Fibroblast of the aortic adventitia (primary cell): ENCODE data around the gene KRTAP29-1. TPM values are rescaled to one million over a fixed set of nuclear protein-coding genes. Genes with fewer than 3 reads are reported as not detected.

Source experiments
- DNase-seq: peaks from one replicate; pipeline ENCODE4 v3.0.0-alpha.2; 2010; ENCODE audit warnings: low read depth
- H3K4me3 ChIP-seq: 2 replicates; pipeline ENCODE4 v1.5.1; 2011; ENCODE audit warnings: low read depth, mild to moderate bottlenecking, control low read depth, low read length, moderate library complexity
- total RNA-seq: library from RNA; depleted of rRNA; stranded (reverse); fragments of >200 nt; gene quantifications from 2 replicates; pipeline ENCODE4 v1.2.3, GENCODE V29; 2012; ENCODE audit warnings: low replicate concordance
- TF ChIP-seq, protein P1 (sequence below): IDR thresholded peaks from 2 replicates; pipeline ENCODE4 v1.5.1; 2011; ENCODE audit warnings: mild to moderate bottlenecking, low read length, control low read depth, inconsistent platforms; ENCODE audit not compliant: insufficient read depth

The KRTAP29-1 gene
- total RNA-seq, 1 donor: not detected

DNA sequence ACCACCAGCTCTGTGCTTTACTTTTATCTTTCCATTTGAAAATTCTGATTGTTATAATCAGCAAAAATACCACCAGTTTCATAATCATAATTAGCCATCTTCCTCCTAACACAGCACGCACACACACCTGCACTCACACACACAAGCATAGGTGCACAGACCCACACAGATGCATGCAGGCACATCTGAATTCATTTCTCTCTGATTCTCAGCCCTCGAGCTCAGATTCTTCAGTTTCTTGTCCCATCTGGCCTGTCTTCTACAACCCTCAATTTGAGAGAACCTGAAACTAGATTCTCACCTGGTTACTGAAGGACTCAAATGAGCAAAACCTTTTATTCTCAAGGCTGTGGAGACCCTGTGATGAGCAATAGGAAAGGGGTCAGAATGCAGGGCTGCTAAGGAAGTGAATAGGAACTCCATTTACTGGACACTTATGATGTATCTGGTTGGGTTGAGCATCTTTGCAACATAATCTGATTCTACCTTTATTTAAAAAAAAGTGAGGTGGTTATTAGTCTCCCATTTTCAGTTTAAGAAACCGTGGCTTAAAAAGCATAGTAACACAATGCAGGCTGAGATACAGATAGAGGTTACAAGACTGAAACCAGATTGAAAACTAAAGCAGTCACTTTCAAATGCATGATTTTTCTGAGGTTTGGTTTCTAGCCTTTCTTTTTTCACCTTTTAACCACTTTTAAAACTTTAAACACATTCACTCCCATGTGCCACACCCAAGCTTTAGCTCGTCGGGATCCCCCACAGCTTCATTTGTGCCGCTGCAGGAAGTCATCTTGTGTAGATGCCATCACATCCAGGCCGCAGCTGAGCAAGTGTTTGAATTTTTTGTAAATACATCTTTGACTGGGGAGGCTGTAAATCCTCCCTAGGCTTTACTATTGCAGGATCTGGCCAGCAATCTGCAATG, 38.5 kb upstream of the KRTAP29-1 start:
- DNase-seq: no peak
- no peak overlapping the region for H3K4me3 ChIP-seq
- TF ChIP-seq, protein P1, sequence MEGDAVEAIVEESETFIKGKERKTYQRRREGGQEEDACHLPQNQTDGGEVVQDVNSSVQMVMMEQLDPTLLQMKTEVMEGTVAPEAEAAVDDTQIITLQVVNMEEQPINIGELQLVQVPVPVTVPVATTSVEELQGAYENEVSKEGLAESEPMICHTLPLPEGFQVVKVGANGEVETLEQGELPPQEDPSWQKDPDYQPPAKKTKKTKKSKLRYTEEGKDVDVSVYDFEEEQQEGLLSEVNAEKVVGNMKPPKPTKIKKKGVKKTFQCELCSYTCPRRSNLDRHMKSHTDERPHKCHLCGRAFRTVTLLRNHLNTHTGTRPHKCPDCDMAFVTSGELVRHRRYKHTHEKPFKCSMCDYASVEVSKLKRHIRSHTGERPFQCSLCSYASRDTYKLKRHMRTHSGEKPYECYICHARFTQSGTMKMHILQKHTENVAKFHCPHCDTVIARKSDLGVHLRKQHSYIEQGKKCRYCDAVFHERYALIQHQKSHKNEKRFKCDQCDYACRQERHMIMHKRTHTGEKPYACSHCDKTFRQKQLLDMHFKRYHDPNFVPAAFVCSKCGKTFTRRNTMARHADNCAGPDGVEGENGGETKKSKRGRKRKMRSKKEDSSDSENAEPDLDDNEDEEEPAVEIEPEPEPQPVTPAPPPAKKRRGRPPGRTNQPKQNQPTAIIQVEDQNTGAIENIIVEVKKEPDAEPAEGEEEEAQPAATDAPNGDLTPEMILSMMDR: no peak

DNA sequence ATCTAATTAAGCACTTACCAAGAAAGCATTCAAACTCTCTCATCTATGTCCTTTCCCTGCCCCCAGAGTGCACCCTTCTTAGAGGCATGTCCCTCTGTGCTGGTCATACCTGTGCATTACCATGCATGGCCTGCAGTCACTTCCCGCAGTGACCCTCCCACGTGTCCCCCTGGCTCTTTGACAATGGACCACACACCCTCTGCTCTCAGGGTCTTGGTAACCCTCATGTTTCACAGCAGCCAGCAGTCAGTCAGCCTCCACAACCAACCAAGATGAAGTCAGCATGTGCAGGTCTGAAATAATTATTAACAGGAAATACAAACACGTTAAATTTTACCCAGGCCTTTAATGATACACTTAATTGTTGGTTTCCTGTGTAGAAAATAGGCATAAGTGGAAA, 37.8 kb upstream of the KRTAP29-1 start:
- H3K4me3 ChIP-seq: no peak overlapping the region
- DNase-seq: no peak
- TF ChIP-seq, protein P1: no peak

DNA sequence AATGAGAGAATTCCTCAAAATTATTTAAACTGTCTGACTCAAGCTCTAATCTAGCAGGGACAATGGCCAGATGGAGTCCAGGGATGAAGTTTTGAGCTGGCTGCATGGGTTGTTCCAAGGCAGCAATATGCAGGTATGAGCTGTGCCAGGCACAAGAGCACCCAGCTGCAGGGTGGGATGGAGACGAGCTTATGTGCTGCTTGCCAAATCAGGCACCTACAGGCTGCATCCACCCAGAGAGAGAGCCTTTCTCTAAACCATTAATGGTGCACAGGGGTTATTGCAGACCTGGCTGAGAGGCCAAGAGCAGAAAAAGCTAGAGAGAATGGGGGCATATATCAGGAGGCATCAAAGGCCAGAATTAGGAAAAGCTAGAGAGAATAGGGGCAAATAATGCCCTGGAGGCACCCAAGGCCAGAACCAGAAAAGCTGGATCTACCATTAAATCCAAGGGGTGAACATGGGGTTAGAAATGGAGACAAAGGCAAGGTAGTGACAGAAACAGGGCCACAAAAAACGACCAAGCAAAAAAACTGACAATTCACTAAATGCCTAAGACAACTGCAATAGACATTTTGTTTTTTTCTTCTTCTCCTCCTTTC, 37.0 kb upstream of the KRTAP29-1 start:
- no peak overlapping the region for H3K4me3 ChIP-seq
- no peak for DNase-seq
- TF ChIP-seq, protein P1: no peak

DNA sequence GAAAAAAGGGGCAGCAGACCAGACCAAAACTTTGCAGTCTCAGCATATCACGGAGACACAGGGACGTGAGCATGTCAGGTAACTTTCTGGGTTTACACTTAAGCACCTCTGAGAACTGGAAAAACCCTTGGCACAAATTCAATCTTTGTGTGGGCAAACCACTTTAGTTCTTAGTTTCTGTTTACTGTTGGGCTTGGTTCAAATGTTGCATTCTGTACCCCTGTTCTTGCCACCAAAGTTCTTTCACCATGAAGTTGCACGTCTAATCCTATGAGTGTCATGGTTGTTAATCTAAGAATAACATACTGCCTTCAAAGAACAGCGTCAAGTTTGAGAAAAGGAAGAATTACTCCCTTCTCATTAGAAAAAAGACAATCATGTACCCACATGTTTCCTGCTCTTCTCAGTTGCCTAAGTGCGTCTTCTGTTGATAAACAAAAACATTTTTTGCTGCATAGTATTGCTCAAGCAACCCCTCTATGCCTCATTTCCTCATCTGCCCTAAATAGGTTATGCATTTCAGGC, 36.4 kb upstream of the KRTAP29-1 start:
- no peak for DNase-seq
- H3K4me3 ChIP-seq: no peak overlapping the region
- TF ChIP-seq, protein P1: no peak

DNA sequence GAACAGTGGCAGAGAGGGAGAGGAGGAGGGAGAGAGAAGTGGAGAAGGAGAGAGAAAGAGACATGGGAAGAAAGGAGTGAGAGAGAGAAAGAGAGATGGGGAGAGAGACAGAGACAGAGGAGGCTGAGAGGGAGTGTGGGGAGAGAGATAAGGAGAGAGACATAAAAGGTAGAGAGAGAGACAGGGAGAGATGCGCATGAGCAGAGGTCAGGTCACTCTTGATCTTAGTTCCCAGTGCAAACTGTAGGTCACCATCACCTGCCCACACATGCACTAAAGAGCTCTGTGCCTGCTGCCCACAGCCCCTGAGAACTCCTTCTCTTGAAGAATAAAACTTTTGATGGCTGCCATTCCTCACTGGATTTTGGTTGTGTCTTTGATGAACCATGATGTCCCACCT, 33.1 kb upstream of the KRTAP29-1 start:
- TF ChIP-seq, protein P1: no peak
- H3K4me3 ChIP-seq: no peak overlapping the region
- DNase-seq: no peak

DNA sequence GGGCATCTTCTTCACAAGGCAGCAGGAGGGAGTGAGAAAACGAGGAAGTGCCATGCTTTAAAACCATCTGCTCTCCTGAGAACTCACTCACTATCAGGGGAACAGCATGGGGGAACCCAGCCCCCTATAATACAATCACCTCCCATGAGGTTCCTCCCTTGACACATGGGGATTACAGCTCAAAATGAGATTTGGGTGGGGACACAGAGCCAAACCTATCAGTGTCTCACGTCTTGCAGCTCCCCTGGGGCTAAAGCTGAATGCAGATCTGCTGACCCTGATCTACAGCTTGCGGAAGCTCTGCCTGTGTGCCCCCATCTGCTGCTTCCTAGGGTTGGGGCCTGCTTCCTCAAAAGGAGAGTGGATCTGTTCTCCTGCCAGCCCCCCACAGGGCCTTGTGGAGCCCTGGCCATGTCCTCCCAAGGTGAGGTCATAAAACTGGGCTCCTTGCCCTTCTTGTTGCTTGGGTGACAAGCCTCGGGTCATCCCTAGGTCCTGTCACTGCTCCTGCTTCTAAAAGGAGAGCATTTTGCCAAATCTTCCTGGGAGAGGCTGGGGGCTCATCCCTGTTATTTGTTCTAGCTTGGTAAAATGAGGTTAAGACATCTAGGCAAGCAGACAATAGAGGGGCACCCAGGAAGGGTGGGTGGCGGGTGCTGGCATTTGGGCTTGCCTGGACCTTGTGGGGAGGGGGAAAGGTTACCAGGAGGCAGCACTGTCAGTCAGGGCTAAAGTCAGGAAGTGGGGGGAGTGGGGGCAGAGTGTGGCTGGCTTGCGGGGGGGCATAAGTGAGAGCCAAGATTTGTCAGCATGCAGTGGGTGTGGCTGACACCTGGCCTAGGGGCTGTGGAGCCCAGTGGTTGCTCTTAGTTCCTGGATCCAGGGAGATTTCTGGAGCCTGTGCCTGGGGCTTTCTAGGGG, 32.0 kb upstream of the KRTAP29-1 start:
- H3K4me3 ChIP-seq: no peak overlapping the region
- DNase-seq: no peak
- TF ChIP-seq, protein P1: no peak
